GM12878 (cell line): Measurements from ENCODE around the gene TTLL3. TPM values are rescaled to one million over a fixed set of nuclear protein-coding genes. Genes with fewer than 3 reads are reported as not detected.

Source experiments
- ATAC-seq: fragments of 200-7000 bp; cut with Tn5 transposase; 3 replicates; pipeline ENCODE4 v1.9.1; 2020; ENCODE audit warnings: mild to moderate bottlenecking, moderate library complexity
- BruUV-seq: library from RNA; stranded (reverse); fragments of 400-500 nt; replicated peaks from 2 replicates; lab custom pipeline; 2021; lab: Mats Ljungman, UMichigan
- CTCF ChIA-PET: fragments of 300-600 bp; sonication (Branson Sonifier 250); formaldehyde crosslinking; extraction: SDS; loops from one replicate; lab custom pipeline; 2021; ENCODE audit warnings: inconsistent platforms; lab: Yijun Ruan, JAX
- POLR2A ChIA-PET: fragments of 350-600 bp; formaldehyde crosslinking; extraction: SDS; loops from one replicate; lab custom pipeline; 2021; ENCODE audit warnings: inconsistent platforms; lab: Charles Lee
- RAD21 ChIA-PET: fragments of 300-600 bp; sonication (Branson Sonifier 250); formaldehyde crosslinking; loops from one replicate; lab custom pipeline; 2023; ENCODE audit warnings: antibody characterized with exemption; ENCODE audit not compliant: unreplicated experiment; lab: Charles Lee
- SMC1A ChIA-PET: fragments of 300-600 bp; sonication (Branson Sonifier 250); formaldehyde crosslinking; loops from one replicate; lab custom pipeline; 2023; ENCODE audit not compliant: unreplicated experiment, uncharacterized antibody; lab: Charles Lee
- DNase-seq: peaks from one replicate; pipeline ENCODE4 v3.0.0-alpha.2; 2011; ENCODE audit warnings: low read depth, low spot score
- FAIRE-seq: peaks from 3 replicates; lab custom pipeline; 2011; peaks lifted over from hg19 to GRCh38; lab: Jason Lieb, UNC
- H2AFZ ChIP-seq: 2 replicates; pipeline ENCODE4 v1.6.0; 2011; ENCODE audit warnings: low read depth, low read length, control low read depth; ENCODE audit not compliant: control insufficient read depth
- H3K27ac ChIP-seq: 2 replicates; pipeline ENCODE4 v1.5.1; 2011; ENCODE audit warnings: control low read depth; ENCODE audit not compliant: control insufficient read depth, insufficient read depth
- H3K27me3 ChIP-seq, 2 experiments: replicated peaks in 1 of 2; 2 replicates each; pipeline versions ENCODE4 v1.6.0 to v1.6.1; 2011; ENCODE audit warnings: low read length in 1 of 2; ENCODE audit not compliant: control insufficient read depth in 2 of 2, insufficient read depth in 2 of 2
- H3K36me3 ChIP-seq, 2 experiments: 2 replicates each; pipeline ENCODE4 v1.5.1; 2011; ENCODE audit warnings: low read length in 1 of 2; ENCODE audit not compliant: control insufficient read depth in 2 of 2, insufficient read depth in 2 of 2
- H3K4me1 ChIP-seq: 2 replicates; pipeline ENCODE4 v1.6.1; 2011; ENCODE audit warnings: mild to moderate bottlenecking, low read length, moderate library complexity, mixed read lengths; ENCODE audit not compliant: control insufficient read depth, insufficient read depth
- H3K4me2 ChIP-seq: 2 replicates; pipeline ENCODE4 v1.6.0; 2011; ENCODE audit warnings: control low read depth; ENCODE audit not compliant: control insufficient read depth, insufficient read depth
- H3K4me3 ChIP-seq: fragments of 200-600 bp; sonication (generic); 2 replicates; pipeline ENCODE4 v1.5.1; 2016
- H3K79me2 ChIP-seq: 2 replicates; pipeline ENCODE4 v1.6.0; 2011; ENCODE audit warnings: low read length; ENCODE audit not compliant: control insufficient read depth, insufficient read depth
- H3K9ac ChIP-seq: 2 replicates; pipeline ENCODE4 v1.8.0; 2011; ENCODE audit warnings: low read length, control low read depth, mixed read lengths; ENCODE audit not compliant: control insufficient read depth, insufficient read depth
- H3K9me3 ChIP-seq: replicated peaks from 3 replicates; pipeline ENCODE4 v1.5.1; 2011; ENCODE audit warnings: mild to moderate bottlenecking, low read length; ENCODE audit not compliant: control insufficient read depth, insufficient read depth
- H4K20me1 ChIP-seq: 2 replicates; pipeline ENCODE4 v1.6.0; 2011; ENCODE audit not compliant: control insufficient read depth, insufficient read depth
- CBFB ChIP-seq: IDR thresholded peaks from 2 replicates; pipeline ENCODE4 v1.6.1; 2016; ENCODE audit warnings: antibody characterized with exemption, low read depth
- FOS ChIP-seq: IDR thresholded peaks from 3 replicates; pipeline ENCODE4 v1.6.1; 2011; ENCODE audit warnings: borderline replicate concordance; ENCODE audit not compliant: insufficient read length; ENCODE audit errors: extremely low read depth
- KAT2A ChIP-seq: conservative IDR thresholded peaks from 2 replicates; pipeline ENCODE4 v1.6.1; 2011; ENCODE audit warnings: low read depth, low read length; ENCODE audit not compliant: control insufficient read depth
- SMAD5 ChIP-seq: IDR thresholded peaks from 2 replicates; pipeline ENCODE4 v1.6.1; 2016; ENCODE audit warnings: antibody characterized with exemption, low read depth
- SP1 ChIP-seq: IDR thresholded peaks from one replicate; pipeline ENCODE4 v1.6.1; 2011; ENCODE audit warnings: low read depth, low read length
- TARDBP ChIP-seq: IDR thresholded peaks from 2 replicates; pipeline ENCODE4 v1.6.1; 2016; ENCODE audit warnings: borderline replicate concordance
- TCF3 ChIP-seq: IDR thresholded peaks from 2 replicates; pipeline ENCODE4 v1.6.1; 2012; ENCODE audit warnings: low read depth, mild to moderate bottlenecking, low read length, borderline replicate concordance; ENCODE audit not compliant: insufficient read depth
- TCF7 ChIP-seq: IDR thresholded peaks from 2 replicates; pipeline ENCODE4 v1.6.1; 2014; ENCODE audit warnings: antibody characterized with exemption, borderline replicate concordance
- ZBED1 ChIP-seq: IDR thresholded peaks from 2 replicates; pipeline ENCODE4 v1.6.1; 2016; ENCODE audit warnings: borderline replicate concordance
- ZBTB40 ChIP-seq: fragments of 450-650 bp; IDR thresholded peaks from 2 replicates; pipeline ENCODE4 v1.6.1; 2016; ENCODE audit warnings: mild to moderate bottlenecking, moderate library complexity, borderline replicate concordance
- WGBS: methylation state at CpG from one replicate; pipeline ENCODE4 v1.1.6; 2016; ENCODE audit warnings: low lambda C conversion rate; ENCODE audit not compliant: insufficient replicate concordance, insufficient coverage; ENCODE audit errors: missing lambda C conversion rate; 5-methylcytosine and 5-hydroxymethylcytosine counted together
- in situ Hi-C: fragments of 300-500 bp; cut with MboI; formaldehyde crosslinking; loops from 9 replicates; pipeline ENCODE4 v1.14.3; 2018; ENCODE audit warnings: mixed read lengths
- intact Hi-C: fragments of 100-400 bp; cut with micrococcal nuclease; formaldehyde crosslinking; loops from one replicate; pipeline ENCODE4 v1.14.2; 2022; ENCODE audit not compliant: unreplicated experiment
- polyA plus RNA-seq, 11 experiments: library from polyadenylated mRNA; depleted of rRNA in 4 of 11; unstranded in 6 of 11; stranded (reverse) in 5 of 11; fragments of >200 nt; fragmentation: Nextera tagmentation in 4 of 11; fragmentation: Illumina TruSeq in 1 of 11; extraction: Ambion mirVana in 4 of 11; extraction: Trizol in 1 of 11; gene quantifications; 1 replicate in 1 of 11; 2 replicates in 10 of 11; pipeline versions ENCODE4 v1.2.1 to v1.2.3, GENCODE V29; 2011 to 2016; ENCODE audit warnings: inconsistent platforms in 2 of 11, missing spikeins in 2 of 11, low read depth in 1 of 11
- total RNA-seq, 4 experiments: library from RNA; depleted of rRNA in 3 of 4; stranded (reverse); fragments of >200 nt in 3 of 4; fragmentation: Illumina TruSeq in 1 of 4; extraction: Trizol in 1 of 4; gene quantifications; 2 replicates each; pipeline versions ENCODE4 v1.2.1 to v1.2.3, GENCODE V29; 2013 to 2021
- TF ChIP-seq, protein P1 (sequence below): fragments of 450-650 bp; IDR thresholded peaks from 2 replicates; pipeline ENCODE4 v1.6.1; 2018; ENCODE audit warnings: borderline replicate concordance, mild to moderate bottlenecking; ENCODE audit not compliant: partially characterized antibody

Gene TTLL3
- total and polyA plus RNA-seq, 10 of the 15 experiments (the other 5 are each of a cell fraction or from before 2014, with no cell fraction given), result 4.2 to 51.3 (median 18.9) TPM

DNA sequence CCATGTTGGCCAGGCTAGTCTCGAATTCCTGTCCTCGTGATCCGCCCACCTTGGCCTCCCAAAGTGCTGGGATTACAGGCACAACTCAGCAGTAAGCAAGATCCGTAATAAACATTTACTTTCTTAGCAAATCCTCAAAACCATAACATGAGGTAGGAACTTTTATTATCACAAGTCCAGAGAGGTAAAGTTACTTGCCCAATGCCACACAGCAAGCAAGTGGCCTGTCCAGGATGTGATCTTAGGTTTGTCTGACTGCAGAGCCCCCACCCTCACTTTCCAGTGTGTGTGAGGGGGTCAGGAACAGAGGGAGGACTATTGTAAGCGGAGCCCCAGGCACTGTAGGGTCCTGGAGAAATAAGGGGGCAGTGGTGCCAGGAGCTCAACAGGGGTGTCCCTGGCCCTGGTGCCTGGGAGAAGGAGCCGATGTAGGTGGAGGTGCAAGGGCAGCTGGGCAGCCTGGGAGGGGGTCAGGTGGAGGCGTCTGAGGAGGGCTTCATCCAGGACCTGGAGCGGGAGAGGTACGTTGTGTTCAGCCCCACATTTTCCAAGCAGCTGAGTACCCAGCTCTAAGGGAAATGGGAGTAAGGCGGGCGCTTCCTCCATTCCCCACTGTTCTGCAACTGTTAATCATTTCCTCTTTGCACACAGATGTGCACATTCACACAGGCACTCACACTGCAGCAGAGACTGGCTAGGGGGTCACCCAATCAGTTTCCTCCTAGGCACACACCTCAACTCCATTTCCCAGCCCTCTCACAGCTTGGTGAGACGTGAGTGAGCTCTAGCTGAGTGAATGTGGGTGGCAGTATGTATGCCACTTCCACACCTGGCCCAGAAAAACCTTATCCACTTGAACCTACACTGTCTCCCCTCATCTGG is 27.9 kb downstream of the TTLL3 start:
- Histone ChIP-seq H3K4me3 (no peak overlapping the region), H3K9me3 (no peaks in the 10 kb centered on the region), H3K9ac (no peak overlapping the region), H3K27me3 (no peaks in the 10 kb centered on the region), H4K20me1 (no peaks in the 10 kb centered on the region; the same call in 1 of the 2 replicates), H3K4me2 (no peak overlapping the region), H3K36me3 (peaks cover 10 to 19% of the 10 kb centered on the region in 2 experiments), H2AFZ (no peak overlapping the region), H3K4me1 (peaks cover 2% of the 10 kb centered on the region; the same call in 1 of the 2 replicates), H3K27ac (no peak overlapping the region), H3K79me2 (no peaks in the 10 kb centered on the region; the same call in 1 of the 2 replicates)
- no TSS peak for BruUV-seq
- in situ Hi-C loops, result no loop called here
- 90% methylated on average over 12 of the region's 12 CpGs for WGBS
- intact Hi-C loops, result no loop called here
- FAIRE-seq (no peak), ATAC-seq (no peak), DNase-seq (no peak)
- ChIA-PET CTCF (interaction anchor here (0.6 kb wide), 1 partner anchor 943 kb away, joined by 3 read pairs; no protein-coding TSS in a partner anchor), SMC1A (no interaction called here), POLR2A (interaction anchor here (1.4 kb wide), 1 partner anchor 46 kb away, joined by 3 read pairs; no protein-coding TSS in a partner anchor), RAD21 (no interaction called here)
- TF ChIP-seq TARDBP (no peak), SMAD5 (no peak), FOS (no peak), CBFB (no peak), SP1 (no peak), KAT2A (no peak), TCF7 (no peak), TCF3 (no peak), ZBTB40 (no peak), ZBED1 (no peak)
- TF ChIP-seq, protein P1, sequence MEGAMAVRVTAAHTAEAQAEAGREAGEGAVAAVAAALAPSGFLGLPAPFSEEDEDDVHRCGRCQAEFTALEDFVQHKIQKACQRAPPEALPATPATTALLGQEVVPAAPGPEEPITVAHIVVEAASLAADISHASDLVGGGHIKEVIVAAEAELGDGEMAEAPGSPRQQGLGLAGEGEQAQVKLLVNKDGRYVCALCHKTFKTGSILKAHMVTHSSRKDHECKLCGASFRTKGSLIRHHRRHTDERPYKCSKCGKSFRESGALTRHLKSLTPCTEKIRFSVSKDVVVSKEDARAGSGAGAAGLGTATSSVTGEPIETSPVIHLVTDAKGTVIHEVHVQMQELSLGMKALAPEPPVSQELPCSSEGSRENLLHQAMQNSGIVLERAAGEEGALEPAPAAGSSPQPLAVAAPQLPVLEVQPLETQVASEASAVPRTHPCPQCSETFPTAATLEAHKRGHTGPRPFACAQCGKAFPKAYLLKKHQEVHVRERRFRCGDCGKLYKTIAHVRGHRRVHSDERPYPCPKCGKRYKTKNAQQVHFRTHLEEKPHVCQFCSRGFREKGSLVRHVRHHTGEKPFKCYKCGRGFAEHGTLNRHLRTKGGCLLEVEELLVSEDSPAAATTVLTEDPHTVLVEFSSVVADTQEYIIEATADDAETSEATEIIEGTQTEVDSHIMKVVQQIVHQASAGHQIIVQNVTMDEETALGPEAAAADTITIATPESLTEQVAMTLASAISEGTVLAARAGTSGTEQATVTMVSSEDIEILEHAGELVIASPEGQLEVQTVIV, result no peak
